Neural cell (in vitro differentiated cells): ENCODE results near the gene TET2.

Experiments
- EP300 ChIP-seq: fragments of 450-650 bp; conservative IDR thresholded peaks from 2 replicates; pipeline ENCODE4 v1.6.1; 2014; ENCODE audit warnings: antibody characterized with exemption, mild to moderate bottlenecking, moderate library complexity; ENCODE audit not compliant: poor library complexity, severe bottlenecking
- EZH2 ChIP-seq: fragments of 200-600, 300-800 bp; shearing (Covaris generic), sonication (generic); IDR thresholded peaks from 2 replicates; pipeline ENCODE4 v1.6.1; 2014; ENCODE audit warnings: antibody characterized with exemption, low read length, borderline replicate concordance, mild to moderate bottlenecking; ENCODE audit not compliant: insufficient read depth, poor library complexity, severe bottlenecking
- POLR2AphosphoS5 ChIP-seq: IDR thresholded peaks from 2 replicates; pipeline ENCODE4 v1.6.1; 2012
- RAD21 ChIP-seq: fragments of 450-650 bp; conservative IDR thresholded peaks from 2 replicates; pipeline ENCODE4 v1.6.1; 2014; ENCODE audit warnings: antibody characterized with exemption, mild to moderate bottlenecking, moderate library complexity
- SMC3 ChIP-seq: fragments of 450-650 bp; conservative IDR thresholded peaks from 2 replicates; pipeline ENCODE4 v1.6.1; 2014; ENCODE audit warnings: antibody characterized with exemption, mild to moderate bottlenecking, moderate library complexity; ENCODE audit not compliant: poor library complexity
- TAF1 ChIP-seq: IDR thresholded peaks from 2 replicates; pipeline ENCODE4 v1.6.1; 2012; ENCODE audit warnings: low read depth
- TF ChIP-seq, protein P1 (sequence below): fragments of 450-650 bp; IDR thresholded peaks from 2 replicates; pipeline ENCODE4 v1.5.1; 2014; ENCODE audit warnings: antibody characterized with exemption, mild to moderate bottlenecking, moderate library complexity; ENCODE audit not compliant: poor library complexity, severe bottlenecking
- TF ChIP-seq, protein P2 (sequence below): IDR thresholded peaks from 2 replicates; pipeline ENCODE4 v1.6.1; 2012; ENCODE audit warnings: borderline replicate concordance

DNA sequence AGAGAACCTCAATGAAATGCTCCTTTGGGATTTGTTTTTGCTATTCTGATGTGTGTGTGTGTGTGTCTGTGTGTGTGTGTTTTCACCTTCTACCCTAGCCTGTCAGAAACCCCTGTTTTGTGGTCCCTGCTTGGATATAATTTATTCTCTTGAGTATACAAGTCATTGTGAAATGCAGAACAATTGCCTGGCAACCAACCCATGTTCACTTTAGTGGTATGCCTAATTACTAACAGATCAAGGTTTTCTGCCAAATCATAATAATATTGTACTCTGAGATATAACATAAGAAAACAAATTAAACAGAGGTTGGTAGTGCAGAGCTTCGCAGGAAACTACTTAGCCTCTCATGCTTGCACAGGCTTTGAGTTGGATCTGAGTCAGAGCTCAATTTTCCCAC, 7.0 kb upstream of the TET2 start:
- TF ChIP-seq, protein P1, sequence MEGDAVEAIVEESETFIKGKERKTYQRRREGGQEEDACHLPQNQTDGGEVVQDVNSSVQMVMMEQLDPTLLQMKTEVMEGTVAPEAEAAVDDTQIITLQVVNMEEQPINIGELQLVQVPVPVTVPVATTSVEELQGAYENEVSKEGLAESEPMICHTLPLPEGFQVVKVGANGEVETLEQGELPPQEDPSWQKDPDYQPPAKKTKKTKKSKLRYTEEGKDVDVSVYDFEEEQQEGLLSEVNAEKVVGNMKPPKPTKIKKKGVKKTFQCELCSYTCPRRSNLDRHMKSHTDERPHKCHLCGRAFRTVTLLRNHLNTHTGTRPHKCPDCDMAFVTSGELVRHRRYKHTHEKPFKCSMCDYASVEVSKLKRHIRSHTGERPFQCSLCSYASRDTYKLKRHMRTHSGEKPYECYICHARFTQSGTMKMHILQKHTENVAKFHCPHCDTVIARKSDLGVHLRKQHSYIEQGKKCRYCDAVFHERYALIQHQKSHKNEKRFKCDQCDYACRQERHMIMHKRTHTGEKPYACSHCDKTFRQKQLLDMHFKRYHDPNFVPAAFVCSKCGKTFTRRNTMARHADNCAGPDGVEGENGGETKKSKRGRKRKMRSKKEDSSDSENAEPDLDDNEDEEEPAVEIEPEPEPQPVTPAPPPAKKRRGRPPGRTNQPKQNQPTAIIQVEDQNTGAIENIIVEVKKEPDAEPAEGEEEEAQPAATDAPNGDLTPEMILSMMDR = no peak
- no peak for TF ChIP-seq POLR2AphosphoS5
- TF ChIP-seq, protein P2, sequence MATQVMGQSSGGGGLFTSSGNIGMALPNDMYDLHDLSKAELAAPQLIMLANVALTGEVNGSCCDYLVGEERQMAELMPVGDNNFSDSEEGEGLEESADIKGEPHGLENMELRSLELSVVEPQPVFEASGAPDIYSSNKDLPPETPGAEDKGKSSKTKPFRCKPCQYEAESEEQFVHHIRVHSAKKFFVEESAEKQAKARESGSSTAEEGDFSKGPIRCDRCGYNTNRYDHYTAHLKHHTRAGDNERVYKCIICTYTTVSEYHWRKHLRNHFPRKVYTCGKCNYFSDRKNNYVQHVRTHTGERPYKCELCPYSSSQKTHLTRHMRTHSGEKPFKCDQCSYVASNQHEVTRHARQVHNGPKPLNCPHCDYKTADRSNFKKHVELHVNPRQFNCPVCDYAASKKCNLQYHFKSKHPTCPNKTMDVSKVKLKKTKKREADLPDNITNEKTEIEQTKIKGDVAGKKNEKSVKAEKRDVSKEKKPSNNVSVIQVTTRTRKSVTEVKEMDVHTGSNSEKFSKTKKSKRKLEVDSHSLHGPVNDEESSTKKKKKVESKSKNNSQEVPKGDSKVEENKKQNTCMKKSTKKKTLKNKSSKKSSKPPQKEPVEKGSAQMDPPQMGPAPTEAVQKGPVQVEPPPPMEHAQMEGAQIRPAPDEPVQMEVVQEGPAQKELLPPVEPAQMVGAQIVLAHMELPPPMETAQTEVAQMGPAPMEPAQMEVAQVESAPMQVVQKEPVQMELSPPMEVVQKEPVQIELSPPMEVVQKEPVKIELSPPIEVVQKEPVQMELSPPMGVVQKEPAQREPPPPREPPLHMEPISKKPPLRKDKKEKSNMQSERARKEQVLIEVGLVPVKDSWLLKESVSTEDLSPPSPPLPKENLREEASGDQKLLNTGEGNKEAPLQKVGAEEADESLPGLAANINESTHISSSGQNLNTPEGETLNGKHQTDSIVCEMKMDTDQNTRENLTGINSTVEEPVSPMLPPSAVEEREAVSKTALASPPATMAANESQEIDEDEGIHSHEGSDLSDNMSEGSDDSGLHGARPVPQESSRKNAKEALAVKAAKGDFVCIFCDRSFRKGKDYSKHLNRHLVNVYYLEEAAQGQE = no peak
- TF ChIP-seq EZH2 = no peak
- TF ChIP-seq SMC3 = no peak
- TF ChIP-seq RAD21 = no peak
- no peak for TF ChIP-seq TAF1
- TF ChIP-seq EP300 = no peak
